Lower lobe of right lung (tissue), 2 donors: Measurements from ENCODE around the gene GNG14. TPM values are rescaled to one million over a fixed set of nuclear protein-coding genes. Genes with fewer than 3 reads are reported as not detected.

Experiments used
- ATAC-seq, 2 donors: fragments of 200-7000 bp; cut with Tn5 transposase; one replicate each; pipeline ENCODE4 v1.9.1; 2020 to 2022; ENCODE audit warnings: mild to moderate bottlenecking in 2 of 2, moderate library complexity in 2 of 2
- DNase-seq: peaks from one replicate; pipeline ENCODE4 v3.0.0-alpha.2; 2020
- H3K27ac ChIP-seq: fragments of 200-600 bp; one replicate; pipeline ENCODE4 v1.8.0; 2022
- H3K27me3 ChIP-seq: fragments of 200-600 bp; one replicate; pipeline ENCODE4 v1.8.0; 2022; ENCODE audit warnings: low read depth
- H3K36me3 ChIP-seq: fragments of 200-600 bp; one replicate; pipeline ENCODE4 v1.8.0; 2022; ENCODE audit warnings: mild to moderate bottlenecking
- H3K4me1 ChIP-seq: fragments of 200-600 bp; one replicate; pipeline ENCODE4 v1.8.0; 2022
- H3K4me3 ChIP-seq: fragments of 200-600 bp; one replicate; pipeline ENCODE4 v1.8.0; 2022; ENCODE audit warnings: mild to moderate bottlenecking
- H3K9me3 ChIP-seq: fragments of 200-600 bp; one replicate; pipeline ENCODE4 v1.8.0; 2022
- intact Hi-C: fragments of 100-400 bp; cut with DNase I; formaldehyde crosslinking; loops from one replicate; pipeline ENCODE4 v1.11.0; 2022
- total RNA-seq: library from RNA; stranded (reverse); fragmentation: NEBNext Ultra II Directional; extraction: Animal tissue kit (Norgen Biotek cat#: 25700); gene quantifications from one replicate; pipeline ENCODE4 v1.2.1, GENCODE V29; 2021
- TF ChIP-seq, protein P1 (sequence below): fragments of 200-600 bp; IDR thresholded peaks from one replicate; pipeline ENCODE4 v1.8.0; 2022; ENCODE audit warnings: antibody characterized with exemption, mild to moderate bottlenecking
- donor health status: DM: no; HTN: yes; CAD: no; lungs with severe emphysema.

The GNG14 gene
- total RNA-seq, 1 donor from 2014 or later = not detected

DNA sequence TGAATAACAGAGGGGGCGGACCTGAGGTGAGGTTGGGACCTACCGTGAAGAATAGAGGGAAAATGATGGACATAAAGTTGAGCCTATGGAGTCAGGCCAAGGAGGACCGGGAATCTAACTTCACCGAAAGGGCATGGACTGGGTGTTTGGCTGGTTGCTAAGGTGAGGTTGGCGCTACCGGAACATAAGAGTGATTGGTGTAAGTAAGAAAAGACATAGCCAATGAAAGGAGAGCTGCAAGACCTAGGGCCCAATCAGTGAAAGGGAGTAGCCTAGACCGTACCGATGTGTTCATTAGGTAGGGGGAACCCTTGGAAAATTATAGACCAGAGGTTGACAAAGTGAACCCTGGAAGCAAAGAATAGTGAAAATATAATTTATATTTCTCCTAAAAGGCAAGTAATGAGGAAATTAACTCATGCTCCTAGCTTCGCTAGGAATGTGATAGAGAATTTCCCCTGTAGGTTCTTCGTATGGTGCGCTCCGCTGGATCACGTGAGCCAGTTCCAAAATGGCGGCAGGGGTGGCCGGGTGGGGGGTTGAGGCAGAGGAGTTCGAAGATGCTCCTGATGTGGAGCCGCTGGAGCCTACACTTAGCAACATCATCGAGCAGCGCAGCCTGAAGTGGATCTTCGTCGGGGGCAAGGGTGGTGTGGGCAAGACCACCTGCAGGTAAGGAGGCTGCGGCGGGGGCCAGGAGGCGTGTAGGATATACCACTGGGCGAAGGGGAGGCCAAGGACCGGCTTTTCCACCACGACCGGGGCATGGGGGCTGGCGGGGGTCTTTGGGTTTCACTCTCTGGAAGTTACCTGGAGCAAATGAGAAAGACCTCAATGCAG, 49.4 kb downstream of the GNG14 start, which contains the start of gene GET3:
Gene GET3, plus strand, starts transcription at position 503 of the 840 bp plus-strand sequence. Its CDS starts 9 bp downstream, at position 512.
- TF ChIP-seq, protein P1, sequence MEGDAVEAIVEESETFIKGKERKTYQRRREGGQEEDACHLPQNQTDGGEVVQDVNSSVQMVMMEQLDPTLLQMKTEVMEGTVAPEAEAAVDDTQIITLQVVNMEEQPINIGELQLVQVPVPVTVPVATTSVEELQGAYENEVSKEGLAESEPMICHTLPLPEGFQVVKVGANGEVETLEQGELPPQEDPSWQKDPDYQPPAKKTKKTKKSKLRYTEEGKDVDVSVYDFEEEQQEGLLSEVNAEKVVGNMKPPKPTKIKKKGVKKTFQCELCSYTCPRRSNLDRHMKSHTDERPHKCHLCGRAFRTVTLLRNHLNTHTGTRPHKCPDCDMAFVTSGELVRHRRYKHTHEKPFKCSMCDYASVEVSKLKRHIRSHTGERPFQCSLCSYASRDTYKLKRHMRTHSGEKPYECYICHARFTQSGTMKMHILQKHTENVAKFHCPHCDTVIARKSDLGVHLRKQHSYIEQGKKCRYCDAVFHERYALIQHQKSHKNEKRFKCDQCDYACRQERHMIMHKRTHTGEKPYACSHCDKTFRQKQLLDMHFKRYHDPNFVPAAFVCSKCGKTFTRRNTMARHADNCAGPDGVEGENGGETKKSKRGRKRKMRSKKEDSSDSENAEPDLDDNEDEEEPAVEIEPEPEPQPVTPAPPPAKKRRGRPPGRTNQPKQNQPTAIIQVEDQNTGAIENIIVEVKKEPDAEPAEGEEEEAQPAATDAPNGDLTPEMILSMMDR = no peak
- peaks cover 40% of the 10 kb centered on the region for H3K36me3 ChIP-seq

DNA sequence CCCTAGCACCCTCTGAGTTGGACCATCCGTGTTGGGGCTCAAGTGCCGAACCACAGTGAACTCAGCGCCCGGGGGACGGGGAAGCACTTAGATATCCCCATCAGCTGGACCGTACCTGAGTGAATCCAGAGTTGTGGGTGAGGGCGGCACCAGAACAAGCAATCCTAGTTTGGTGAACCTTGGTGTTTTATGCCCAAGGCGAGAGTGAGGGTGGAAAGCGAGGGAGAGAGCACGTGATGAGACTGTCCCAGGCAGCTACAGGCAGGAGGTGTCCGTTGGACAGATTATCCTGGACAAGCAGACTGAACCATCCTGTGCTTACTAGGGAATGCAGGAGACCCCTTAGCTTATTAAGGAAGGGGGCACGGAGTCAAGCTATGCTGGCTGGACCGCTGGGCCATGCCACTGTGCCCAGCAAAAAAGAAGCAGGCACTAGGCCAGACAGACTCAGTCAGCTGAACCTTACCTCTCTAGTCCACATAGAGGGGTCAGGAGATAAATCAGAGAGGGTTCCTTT, 50.1 kb downstream of the GNG14 start:
- TF ChIP-seq, protein P1 = no peak
- Histone ChIP-seq H3K9me3 (no peaks in the 10 kb centered on the region), H3K4me3 (peak overlapping the region; percentile 93), H3K27me3 (no peaks in the 10 kb centered on the region), H3K36me3 (peaks cover 41% of the 10 kb centered on the region), H3K27ac (peak overlapping the region; percentile 97), H3K4me1 (peaks cover 31% of the 10 kb centered on the region)
- DNase-seq = no peak
- ATAC-seq = no peak
- intact Hi-C loops = no loop called here

More for the DNA sequence above, 49.4 kb downstream of the GNG14 start, which contains the start of gene GET3:
- Histone ChIP-seq H3K4me1 (peaks cover 38% of the 10 kb centered on the region), H3K27me3 (no peaks in the 10 kb centered on the region), H3K4me3 (peak within 1 kb of the TSS; percentile 93), H3K27ac (peak within 1 kb of the TSS; percentile 97), H3K9me3 (no peaks in the 10 kb centered on the region)
- ATAC-seq = peak; percentile 93
- intact Hi-C loops = no loop called here
- peak; percentile 89 for DNase-seq

Other genes starting within 250 kb of the GNG14 start
- 3.3 TPM for gene ZNF443, start 247.0 kb upstream of the GNG14 start, total RNA-seq
- 3.9 TPM for gene ZNF709, start 203.2 kb upstream of the GNG14 start, total RNA-seq
- gene ZNF564, start 136.5 kb upstream of the GNG14 start, total RNA-seq = 15.4 TPM
- gene ZNF490, start 77.2 kb upstream of the GNG14 start, total RNA-seq = 10.3 TPM
- 27.2 TPM for gene ZNF791, start 77.1 kb upstream of the GNG14 start, total RNA-seq
- gene MAN2B1, start 21.3 kb upstream of the GNG14 start, total RNA-seq = 251 TPM
- 8.6 TPM for gene WDR83, start 21.2 kb upstream of the GNG14 start, total RNA-seq
- 77.0 TPM for gene DHPS, start 6.1 kb upstream of the GNG14 start, total RNA-seq
- gene FBXW9, start 8.6 kb downstream of the GNG14 start, total RNA-seq = 6.0 TPM
- 42.7 TPM for gene TNPO2, start 35.9 kb downstream of the GNG14 start, total RNA-seq
- 154 TPM for gene TRIR, start 46.7 kb downstream of the GNG14 start, total RNA-seq
- gene GET3, start 49.5 kb downstream of the GNG14 start, total RNA-seq = 57.5 TPM
- gene BEST2, start 63.8 kb downstream of the GNG14 start, total RNA-seq = not detected
- gene HOOK2, start 87.6 kb downstream of the GNG14 start, total RNA-seq = 57.5 TPM
- 131 TPM for gene JUNB, start 103.5 kb downstream of the GNG14 start, total RNA-seq
- 101 TPM for gene PRDX2, start 113.8 kb downstream of the GNG14 start, total RNA-seq
- gene THSD8, start 114.1 kb downstream of the GNG14 start, total RNA-seq = 1.5 TPM
- gene RNASEH2A, start 118.6 kb downstream of the GNG14 start, total RNA-seq = 10.9 TPM
- gene RTBDN, start 146.6 kb downstream of the GNG14 start, total RNA-seq = not detected
- 0.15 TPM for gene MAST1, start 150.5 kb downstream of the GNG14 start, total RNA-seq
- gene DNASE2, start 193.5 kb downstream of the GNG14 start, total RNA-seq = 101 TPM
- 0.24 TPM for gene KLF1, start 199.2 kb downstream of the GNG14 start, total RNA-seq
- gene GCDH, start 203.2 kb downstream of the GNG14 start, total RNA-seq = 23.9 TPM
- not detected for gene SYCE2, start 231.3 kb downstream of the GNG14 start, total RNA-seq
- 44.4 TPM for gene FARSA, start 245.7 kb downstream of the GNG14 start, total RNA-seq